Activated CD8-positive, alpha-beta T cell treated with anti-CD3 and anti-CD28 coated beads, Interleukin-2, amount 10 ng/mL, durations not matched to agents 7 days and 5 days (primary cell): Measurements from ENCODE around the gene VPS33B. TPM values are rescaled to one million over a fixed set of nuclear protein-coding genes. Genes with fewer than 3 reads are reported as not detected.

Source experiments
- ATAC-seq: fragments of 150-1000 bp; cut with Tn5 transposase; one replicate; pipeline ENCODE4 v1.10.0; 2021; ENCODE audit warnings: moderate library complexity
- CTCF ChIA-PET: fragments of 350-600 bp; sonication (Branson Sonifier 250); formaldehyde crosslinking; loops from one replicate; lab custom pipeline; 2021; ENCODE audit warnings: antibody characterized with exemption; lab: Charles Lee
- POLR2A ChIA-PET: fragments of 350-600 bp; sonication (Branson Sonifier 250); formaldehyde crosslinking; loops from one replicate; lab custom pipeline; 2021; ENCODE audit warnings: antibody characterized with exemption; lab: Charles Lee
- DNase-seq: peaks from one replicate; pipeline ENCODE4 v3.0.0-alpha.2; 2020
- H3K27ac Mint-ChIP-seq: one replicate; pipeline ENCODE4 v1.8.0; 2021; ENCODE audit warnings: mild to moderate bottlenecking, mixed read lengths
- H3K27me3 Mint-ChIP-seq: one replicate; pipeline ENCODE4 v1.8.0; 2021; ENCODE audit warnings: low read depth, mixed read lengths
- H3K36me3 Mint-ChIP-seq: one replicate; pipeline ENCODE4 v1.8.0; 2021; ENCODE audit warnings: low read depth, mixed read lengths
- H3K4me1 Mint-ChIP-seq: one replicate; pipeline ENCODE4 v1.8.0; 2021; ENCODE audit warnings: low read depth, mixed read lengths
- H3K4me3 Mint-ChIP-seq: one replicate; pipeline ENCODE4 v1.8.0; 2021; ENCODE audit warnings: mild to moderate bottlenecking, mixed read lengths
- H3K9me3 Mint-ChIP-seq: one replicate; pipeline ENCODE4 v1.8.0; 2022; ENCODE audit warnings: mixed read lengths; ENCODE audit not compliant: insufficient read depth
- total RNA-seq, 2 experiments: library from RNA; stranded (reverse); gene quantifications; one replicate each; pipeline ENCODE4 v1.2.3, GENCODE V29; 2021

Gene VPS33B
- 10 to 100 TPM; 16.6 to 21.2 TPM for total RNA-seq

DNA sequence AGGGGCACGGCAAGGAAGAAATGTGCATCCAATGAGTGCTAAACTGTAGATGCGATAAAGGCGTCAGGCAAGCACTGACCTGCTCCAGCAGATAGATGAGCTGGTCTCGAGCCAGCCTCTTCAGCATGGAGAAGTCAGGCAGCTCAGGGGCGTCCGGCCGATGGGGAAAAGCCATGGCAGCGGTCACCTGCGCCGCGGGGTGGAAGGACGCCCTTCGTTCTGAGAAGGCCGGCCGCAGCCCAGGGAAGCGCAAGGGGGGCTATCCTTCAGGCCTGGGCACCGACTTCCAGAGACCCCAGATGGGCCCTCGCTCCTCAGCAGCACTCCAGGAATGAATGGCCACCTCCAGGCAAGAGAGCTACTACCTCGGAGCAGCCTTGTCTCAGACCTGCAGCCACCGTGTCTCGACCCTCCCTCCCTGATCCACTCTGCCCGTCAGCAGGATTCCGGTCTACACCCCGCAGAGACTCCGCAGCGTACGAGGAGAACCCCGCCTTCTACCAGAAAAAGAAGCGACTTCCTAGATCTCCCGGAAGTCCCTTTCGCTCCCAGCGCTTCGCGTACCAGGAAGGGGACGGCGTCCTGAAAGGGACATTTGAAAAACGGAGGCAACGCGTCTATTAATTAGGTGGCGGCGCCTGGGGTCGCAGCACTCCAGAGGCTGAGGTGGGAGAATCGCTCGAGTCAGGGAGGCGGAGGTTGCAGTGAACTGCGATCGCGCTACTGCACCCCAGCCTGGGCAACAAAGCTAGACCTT, at the start of gene VPS33B:
TSS of gene VPS33B (minus strand) at position 520 of the 757 bp plus-strand sequence. CDS start at position 175, 345 bp downstream.
- no peaks in the 10 kb centered on the region for H3K27me3 Mint-ChIP-seq
- DNase-seq (peak; percentile 84), ATAC-seq (peak; percentile 89)
- ChIA-PET POLR2A (interaction anchor here (0.9 to 2.2 kb wide), 4 partner anchors 10 to 87 kb away, joined by 3 to 7 read pairs (median 4); partner anchors contain the start of genes RCCD1 and UNC45A), CTCF (interaction anchor here (1.4 to 4.9 kb wide), 9 partner anchors 11 to 250 kb away, joined by 3 to 37 read pairs (median 5); partner anchors contain the start of gene SV2B)
- peak within 1 kb of the TSS; percentile 87 for H3K27ac Mint-ChIP-seq
- H3K9me3 Mint-ChIP-seq, result no peaks in the 10 kb centered on the region
- peak within 1 kb of the TSS; percentile 90 for H3K4me3 Mint-ChIP-seq
- peaks cover 11% of the 10 kb centered on the region for H3K36me3 Mint-ChIP-seq
- peaks cover 43% of the 10 kb centered on the region for H3K4me1 Mint-ChIP-seq

DNA sequence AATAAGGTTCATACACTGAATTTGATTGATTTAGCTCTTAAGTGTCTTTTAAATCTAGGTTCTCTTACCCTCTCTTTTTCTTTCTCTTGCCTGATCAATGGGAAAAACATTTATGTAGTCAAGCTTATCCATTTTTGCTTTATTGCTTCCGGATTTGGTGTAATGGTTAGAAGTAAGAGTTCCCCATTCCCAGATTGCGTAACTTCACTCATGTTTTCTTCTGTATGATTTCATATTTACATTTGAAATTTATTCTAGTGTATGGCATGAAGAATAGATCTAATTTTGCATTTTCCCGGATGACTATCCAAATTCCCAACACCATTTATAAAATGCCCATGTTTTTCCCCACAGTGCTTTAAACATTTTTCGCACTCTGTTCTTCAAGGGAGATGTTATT, 49.8 kb upstream of the VPS33B start:
- Mint-ChIP-seq H3K36me3 (no peaks in the 10 kb centered on the region), H3K9me3 (no peaks in the 10 kb centered on the region), H3K27me3 (peaks cover 33% of the 10 kb centered on the region), H3K4me3 (no peak overlapping the region), H3K4me1 (no peaks in the 10 kb centered on the region), H3K27ac (no peak overlapping the region)
- DNase-seq (no peak), ATAC-seq (no peak)
- ChIA-PET POLR2A (no interaction called here), CTCF (interaction anchor here (0.7 kb wide), 1 partner anchor 39 kb away, joined by 3 read pairs; no protein-coding TSS in a partner anchor)

DNA sequence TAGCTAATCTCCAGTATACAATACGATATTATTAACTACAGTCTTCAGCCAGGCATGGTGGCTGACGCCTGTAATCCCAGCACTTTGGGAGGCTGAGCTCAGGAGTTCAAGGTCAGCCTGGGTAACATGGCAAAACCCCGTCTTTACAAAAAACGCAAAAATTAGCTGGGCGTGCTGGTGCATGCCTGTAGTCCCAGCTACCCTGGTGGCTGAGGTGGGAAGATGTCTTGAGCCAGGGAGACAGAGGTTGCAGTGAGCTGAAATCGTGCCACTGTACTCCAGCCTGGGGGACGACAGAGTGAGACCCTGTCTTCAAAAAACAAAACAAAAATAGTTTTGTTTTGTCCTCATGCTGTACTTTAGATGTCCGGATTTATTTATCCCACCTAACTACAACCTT, 48.5 kb upstream of the VPS33B start:
- ChIA-PET CTCF (no interaction called here), POLR2A (no interaction called here)
- Mint-ChIP-seq H3K9me3 (no peaks in the 10 kb centered on the region), H3K4me1 (no peaks in the 10 kb centered on the region), H3K4me3 (no peak overlapping the region), H3K36me3 (no peaks in the 10 kb centered on the region), H3K27ac (no peak overlapping the region), H3K27me3 (peaks cover 35% of the 10 kb centered on the region)
- DNase-seq (no peak), ATAC-seq (no peak)

DNA sequence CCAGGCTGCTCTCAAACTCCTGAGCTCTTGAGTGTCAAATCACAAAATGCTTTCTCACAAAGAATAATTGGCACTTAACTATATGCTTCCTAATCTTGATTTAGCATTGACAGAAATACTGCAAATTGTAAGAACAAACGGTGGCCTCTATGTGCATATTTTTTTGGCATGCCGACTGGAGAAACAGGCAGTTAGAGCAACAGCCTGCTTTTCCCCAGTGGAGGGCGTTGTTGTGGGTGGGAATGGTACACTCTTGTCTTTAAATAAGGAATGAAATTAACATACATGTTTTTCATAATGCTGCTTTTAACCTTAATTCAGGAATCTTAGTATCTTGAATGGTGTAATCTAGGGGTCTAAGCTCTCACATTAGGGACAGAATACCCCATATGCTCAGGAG, 46.6 kb upstream of the VPS33B start:
- H3K4me3 Mint-ChIP-seq, result no peak overlapping the region
- H3K4me1 Mint-ChIP-seq, result no peaks in the 10 kb centered on the region
- no peak overlapping the region for H3K27ac Mint-ChIP-seq
- H3K36me3 Mint-ChIP-seq, result no peaks in the 10 kb centered on the region
- POLR2A ChIA-PET, result interaction anchor here (0.6 kb wide), 1 partner anchor 28 kb away, joined by 4 read pairs; no protein-coding TSS in a partner anchor
- H3K9me3 Mint-ChIP-seq, result peaks cover 8% of the 10 kb centered on the region
- DNase-seq (no peak), ATAC-seq (no peak)
- CTCF ChIA-PET, result no interaction called here
- H3K27me3 Mint-ChIP-seq, result peaks cover 32% of the 10 kb centered on the region

DNA sequence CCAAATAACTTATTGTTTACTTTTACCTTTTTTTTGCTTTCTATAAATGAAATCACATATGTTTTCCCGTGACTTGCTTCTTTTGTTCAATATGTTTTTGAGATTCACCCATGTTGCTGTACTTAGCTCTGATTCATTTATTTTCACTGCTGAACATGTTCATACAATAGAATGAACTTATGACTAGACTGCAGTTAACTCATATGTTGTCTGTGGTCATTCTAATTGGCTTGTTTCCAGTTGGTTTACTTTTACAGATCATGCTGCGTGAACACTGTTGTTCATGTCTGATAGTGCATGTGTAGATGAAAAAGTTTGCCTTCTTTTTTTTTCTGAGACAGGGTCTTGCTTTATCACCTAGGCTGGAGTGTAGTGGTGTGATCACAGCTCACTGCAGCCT, 46.0 kb upstream of the VPS33B start:
- CTCF ChIA-PET, result no interaction called here
- Mint-ChIP-seq H3K4me3 (no peak overlapping the region), H3K9me3 (peaks cover 8% of the 10 kb centered on the region), H3K36me3 (no peaks in the 10 kb centered on the region), H3K27ac (no peak overlapping the region), H3K4me1 (no peaks in the 10 kb centered on the region), H3K27me3 (peaks cover 32% of the 10 kb centered on the region)
- POLR2A ChIA-PET, result interaction anchor here (0.6 kb wide), 1 partner anchor 27 kb away, joined by 4 read pairs; no protein-coding TSS in a partner anchor
- no peak for ATAC-seq
- no peak for DNase-seq

DNA sequence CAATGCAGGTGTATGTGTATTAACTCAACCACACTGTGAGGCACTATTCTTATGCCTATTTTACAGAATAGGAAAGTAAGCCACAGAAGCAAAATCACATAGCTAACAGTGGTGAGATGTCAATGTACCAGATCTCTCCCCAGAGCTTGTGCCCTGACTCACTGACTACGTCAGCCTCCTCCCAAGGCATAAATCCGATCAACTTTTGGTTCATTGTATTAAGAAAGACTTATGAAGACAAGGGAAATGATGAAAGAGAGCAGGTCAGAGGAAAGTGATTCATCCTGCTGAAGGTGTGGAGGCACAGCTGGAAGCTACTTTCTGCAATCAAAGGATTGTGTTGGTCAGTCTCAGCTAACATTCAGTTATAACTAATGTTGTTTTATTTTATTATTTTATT, 44.6 kb upstream of the VPS33B start:
- Mint-ChIP-seq H3K36me3 (no peaks in the 10 kb centered on the region), H3K4me3 (no peak overlapping the region), H3K27me3 (peaks cover 27% of the 10 kb centered on the region), H3K27ac (no peak overlapping the region), H3K4me1 (no peaks in the 10 kb centered on the region), H3K9me3 (peaks cover 8% of the 10 kb centered on the region)
- ChIA-PET CTCF (interaction anchor here (1.1 to 1.3 kb wide), 2 partner anchors 34 to 205 kb away, joined by 4 read pairs; no protein-coding TSS in a partner anchor), POLR2A (interaction anchor here (0.6 kb wide), 1 partner anchor 41 kb away, joined by 3 read pairs; no protein-coding TSS in a partner anchor)
- no peak for DNase-seq
- no peak for ATAC-seq

DNA sequence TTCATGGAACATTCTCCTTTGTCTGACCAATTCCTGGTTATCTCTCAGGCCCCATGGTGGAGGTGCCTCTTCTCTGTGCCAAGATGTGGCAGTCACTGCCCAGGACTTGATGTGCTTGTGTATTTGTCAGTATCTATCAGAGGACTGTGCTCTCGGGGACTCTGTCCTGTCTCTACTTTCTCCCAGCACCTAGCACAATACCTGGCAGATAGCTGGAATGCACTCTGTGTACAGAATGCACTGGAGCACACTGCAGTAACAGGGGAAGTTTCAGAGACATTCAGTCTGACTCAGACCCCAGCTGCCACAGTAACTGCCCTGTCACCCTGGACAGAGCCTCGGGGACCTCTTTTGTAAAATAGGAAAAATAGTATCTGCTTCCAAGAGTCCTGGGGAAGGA, 43.1 kb upstream of the VPS33B start:
- no peaks in the 10 kb centered on the region for H3K4me1 Mint-ChIP-seq

DNA sequence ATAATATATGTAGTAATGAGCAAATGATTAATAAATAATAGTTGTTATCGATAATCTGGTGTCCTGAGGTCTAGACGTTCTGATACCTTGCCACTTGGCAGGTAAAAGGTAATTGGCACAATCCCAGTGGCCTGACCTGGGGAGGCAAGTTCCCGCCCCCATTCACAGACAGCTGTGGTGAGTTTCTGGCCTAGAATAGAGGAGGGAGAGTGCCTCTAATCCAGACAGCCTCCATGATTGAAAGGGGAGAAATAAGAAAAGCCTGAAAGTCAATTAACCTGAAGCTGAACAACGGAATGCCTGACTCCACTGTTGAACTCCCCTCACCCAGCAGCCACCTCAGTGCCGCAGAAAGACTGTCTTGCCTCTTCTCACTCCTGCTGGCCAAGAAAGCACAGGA, 39.6 kb upstream of the VPS33B start:
- no peaks in the 10 kb centered on the region for H3K4me1 Mint-ChIP-seq

More for the DNA sequence above, 43.1 kb upstream of the VPS33B start:
- Mint-ChIP-seq H3K27ac (no peak overlapping the region), H3K4me3 (no peak overlapping the region), H3K9me3 (peaks cover 8% of the 10 kb centered on the region), H3K27me3 (peaks cover 22% of the 10 kb centered on the region), H3K36me3 (no peaks in the 10 kb centered on the region)
- ChIA-PET CTCF (interaction anchor here (1.0 kb wide), 1 partner anchor 9 kb away, joined by 3 read pairs; no protein-coding TSS in a partner anchor), POLR2A (no interaction called here)
- ATAC-seq, result no peak
- no peak for DNase-seq

DNA sequence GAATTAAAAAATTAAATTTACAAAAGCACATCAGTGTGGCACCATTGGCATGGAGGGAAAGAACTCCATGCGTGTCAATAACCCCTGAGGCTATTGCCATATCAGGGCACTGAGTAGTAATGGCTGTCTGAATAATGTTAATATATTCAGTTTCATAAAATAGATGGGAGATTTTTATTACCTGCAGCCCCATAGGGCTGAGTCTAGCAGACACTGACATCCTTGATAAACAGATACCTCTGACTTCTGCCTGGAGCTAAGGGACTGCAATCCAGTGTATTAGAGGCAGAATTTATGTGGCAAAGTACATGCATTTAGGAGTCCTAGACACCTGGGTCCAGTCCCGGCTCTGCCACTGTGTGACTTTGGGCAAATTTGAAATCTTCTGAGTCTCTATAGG, 38.8 kb upstream of the VPS33B start:
- peaks cover 34% of the 10 kb centered on the region for H3K27me3 Mint-ChIP-seq
- POLR2A ChIA-PET, result no interaction called here

More for the DNA sequence above, 39.6 kb upstream of the VPS33B start:
- peaks cover 28% of the 10 kb centered on the region for H3K27me3 Mint-ChIP-seq
- no peak for DNase-seq
- peaks cover 8% of the 10 kb centered on the region for H3K9me3 Mint-ChIP-seq
- POLR2A ChIA-PET, result no interaction called here
- H3K36me3 Mint-ChIP-seq, result no peaks in the 10 kb centered on the region
- CTCF ChIA-PET, result no interaction called here
- no peak overlapping the region for H3K27ac Mint-ChIP-seq
- no peak for ATAC-seq
- no peak overlapping the region for H3K4me3 Mint-ChIP-seq

DNA sequence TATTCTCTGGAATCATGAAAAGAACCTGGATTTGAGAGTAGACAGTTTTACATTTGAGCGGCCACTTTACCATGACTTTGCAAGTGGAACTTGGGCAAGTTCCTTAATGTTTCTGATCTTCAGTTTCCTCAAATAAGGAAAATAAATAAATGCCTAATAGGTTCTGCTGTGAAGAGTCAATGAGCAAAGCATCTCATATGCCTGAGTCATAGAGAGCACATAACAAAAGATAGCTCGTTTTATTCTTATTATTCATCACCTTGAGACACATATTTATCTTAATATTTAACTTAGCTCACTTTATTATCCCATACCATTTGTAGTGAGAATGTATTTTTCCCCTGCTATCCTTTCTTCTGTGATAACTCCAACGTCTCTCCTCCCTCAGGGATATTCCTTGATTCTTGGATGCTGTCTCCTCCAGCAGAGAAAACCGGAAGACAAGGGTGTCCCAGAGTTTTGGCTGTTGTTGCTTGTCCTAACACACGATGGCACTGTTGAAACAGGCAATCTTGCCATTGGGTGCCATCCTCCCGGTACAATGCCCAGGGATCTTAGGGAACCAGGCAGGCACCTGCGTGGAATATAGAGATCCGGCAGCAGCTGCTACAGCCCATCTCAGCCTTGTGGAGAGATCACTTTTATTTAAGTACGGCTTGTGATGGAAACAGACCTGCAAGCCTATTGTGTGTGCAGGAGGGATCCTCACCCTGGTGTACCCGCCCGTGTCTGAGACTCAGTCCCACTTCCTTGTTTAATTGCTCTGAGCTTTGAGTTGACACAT, 33.3 kb upstream of the VPS33B start:
- ChIA-PET POLR2A (no interaction called here), CTCF (interaction anchor here (0.6 to 3.5 kb wide), 34 partner anchors 9 to 886 kb away, joined by 3 to 108 read pairs (median 3); partner anchors contain the start of genes RCCD1 and SV2B)
- H3K27ac Mint-ChIP-seq, result no peak overlapping the region
- H3K27me3 Mint-ChIP-seq, result peaks cover 60% of the 10 kb centered on the region
- H3K4me3 Mint-ChIP-seq, result no peak overlapping the region
- H3K4me1 Mint-ChIP-seq, result no peaks in the 10 kb centered on the region
- no peaks in the 10 kb centered on the region for H3K36me3 Mint-ChIP-seq
- H3K9me3 Mint-ChIP-seq, result no peaks in the 10 kb centered on the region
- DNase-seq (peak; percentile 51), ATAC-seq (peak; percentile 61)

More for the DNA sequence above, 38.8 kb upstream of the VPS33B start:
- CTCF ChIA-PET, result no interaction called here
- H3K36me3 Mint-ChIP-seq, result no peaks in the 10 kb centered on the region
- H3K4me3 Mint-ChIP-seq, result no peak overlapping the region
- no peak overlapping the region for H3K27ac Mint-ChIP-seq
- DNase-seq (no peak), ATAC-seq (no peak)
- H3K4me1 Mint-ChIP-seq, result no peaks in the 10 kb centered on the region
- H3K9me3 Mint-ChIP-seq, result peaks cover 8% of the 10 kb centered on the region

DNA sequence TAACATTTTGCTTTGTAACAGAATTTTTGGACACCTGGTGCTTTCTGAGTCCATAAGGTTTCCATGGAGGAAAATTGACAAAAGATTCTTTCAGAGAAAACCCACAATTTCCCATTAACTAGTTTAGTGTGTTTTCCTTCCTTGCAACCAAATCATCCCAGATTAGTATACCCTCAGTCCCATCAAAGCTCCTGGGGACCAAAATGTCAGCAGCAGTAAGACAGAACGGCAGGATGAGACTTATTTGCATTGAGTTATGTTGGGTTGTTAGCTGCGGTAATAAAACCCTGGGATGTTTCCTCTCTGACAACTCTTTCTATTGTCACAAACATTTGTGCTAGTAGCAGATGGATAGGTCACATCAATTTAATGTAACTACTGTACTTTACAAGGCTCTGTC, 32.4 kb upstream of the VPS33B start:
- Mint-ChIP-seq H3K4me3 (no peak overlapping the region), H3K4me1 (peaks cover under 1% of the 10 kb centered on the region), H3K27ac (no peak overlapping the region), H3K36me3 (no peaks in the 10 kb centered on the region), H3K9me3 (no peaks in the 10 kb centered on the region), H3K27me3 (peaks cover 61% of the 10 kb centered on the region)
- CTCF ChIA-PET, result interaction anchor here (0.9 to 3.5 kb wide), 6 partner anchors 21 to 652 kb away, joined by 3 to 108 read pairs (median 5); no protein-coding TSS in a partner anchor
- DNase-seq (no peak), ATAC-seq (no peak)
- POLR2A ChIA-PET, result no interaction called here
